DMS114 treated with DMSO at 0.1 percent for 48 hours (cell line): ENCODE measurements around the gene AKAP8.
"Not testable (repeated sequence)": the region's sequence is repeated elsewhere in the genome, so short reads cannot be mapped to it uniquely, and the experiment has no call there.

ENCODE experiments used
- DNase-seq: peaks from one replicate; lab custom pipeline; 2025; ENCODE audit not compliant: unreplicated experiment; lab: John Stamatoyannopoulos, UW

The AKAP8 gene

DNA sequence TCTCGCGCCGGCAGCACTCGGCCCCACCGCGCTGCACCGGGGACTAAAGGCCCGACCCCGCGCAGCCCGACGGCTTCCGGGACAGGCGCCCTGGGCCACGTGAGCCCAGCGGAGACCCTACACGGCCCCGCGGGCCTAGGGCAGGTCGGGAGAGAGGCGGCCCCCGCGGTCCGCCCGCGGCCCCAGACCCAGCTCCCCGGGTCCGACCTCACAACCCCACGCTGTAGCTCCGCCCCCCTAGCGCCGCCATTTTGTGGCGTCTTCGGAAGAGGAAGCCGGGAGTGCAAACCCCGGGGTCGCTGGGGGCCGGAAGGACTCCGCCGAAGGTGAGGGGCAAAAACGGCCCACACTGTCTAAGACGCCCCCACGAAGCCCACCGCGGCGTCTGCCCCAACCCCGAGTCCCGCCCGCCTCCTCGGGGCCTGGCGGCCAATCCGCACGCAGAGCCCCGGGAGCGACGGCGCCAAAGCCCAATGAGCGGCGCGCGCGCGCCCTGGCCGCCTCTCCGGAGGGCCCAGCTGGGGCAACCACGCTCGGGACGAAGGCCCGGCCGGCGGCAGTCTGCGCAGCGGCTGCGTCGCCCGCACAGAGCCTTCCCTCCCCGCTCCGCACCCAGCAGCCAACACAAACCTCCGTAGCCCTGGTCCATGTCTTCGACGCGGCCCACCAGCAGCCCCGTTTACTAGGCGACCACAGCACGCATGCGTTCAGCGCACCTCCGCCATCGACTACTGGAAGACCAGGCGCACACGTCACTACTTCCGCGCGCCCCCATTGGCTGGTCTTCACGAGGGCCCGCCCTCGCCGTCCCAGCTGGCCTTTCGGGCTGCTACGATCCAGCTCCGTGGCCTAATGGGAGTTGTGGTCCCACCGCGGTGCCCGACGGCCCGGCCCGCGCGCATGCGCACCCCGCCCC is at the start of gene AKAP8:
Gene AKAP8 (minus strand): TSS at position 705 of the 916 bp plus-strand sequence. CDS start 56 bp downstream, at position 649.
- peak; percentile 97 for DNase-seq

DNA sequence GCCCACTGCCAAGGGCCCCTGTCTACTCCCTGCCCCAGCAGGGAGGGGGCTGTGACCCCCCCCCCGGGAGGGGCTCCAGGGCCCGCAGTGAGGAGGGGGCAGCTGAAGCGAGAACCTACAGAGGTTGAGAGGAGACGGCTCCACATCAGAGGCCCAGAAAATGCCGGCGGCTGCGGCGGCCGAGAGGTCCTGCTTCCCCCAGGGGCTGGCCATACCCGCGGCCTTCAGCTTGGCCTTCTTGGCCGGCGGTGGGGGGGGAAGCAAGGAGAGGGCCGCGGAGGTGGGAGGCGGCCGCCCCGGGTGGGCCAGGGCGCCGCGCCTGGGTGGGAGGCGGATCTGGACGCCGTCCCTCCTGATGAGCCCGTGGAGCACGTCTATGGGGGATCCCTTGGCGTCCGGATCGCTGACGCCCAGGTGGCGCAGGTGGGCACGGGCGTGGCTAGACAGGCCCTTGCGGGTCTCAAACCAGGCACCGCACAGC is 48.4 kb upstream of the AKAP8 start:
- DNase-seq = no peak

- DNase-seq = no peak
Measured at GRCh38 chr19:15427350-15427700, 47.7 kb upstream of the AKAP8 start.

DNA sequence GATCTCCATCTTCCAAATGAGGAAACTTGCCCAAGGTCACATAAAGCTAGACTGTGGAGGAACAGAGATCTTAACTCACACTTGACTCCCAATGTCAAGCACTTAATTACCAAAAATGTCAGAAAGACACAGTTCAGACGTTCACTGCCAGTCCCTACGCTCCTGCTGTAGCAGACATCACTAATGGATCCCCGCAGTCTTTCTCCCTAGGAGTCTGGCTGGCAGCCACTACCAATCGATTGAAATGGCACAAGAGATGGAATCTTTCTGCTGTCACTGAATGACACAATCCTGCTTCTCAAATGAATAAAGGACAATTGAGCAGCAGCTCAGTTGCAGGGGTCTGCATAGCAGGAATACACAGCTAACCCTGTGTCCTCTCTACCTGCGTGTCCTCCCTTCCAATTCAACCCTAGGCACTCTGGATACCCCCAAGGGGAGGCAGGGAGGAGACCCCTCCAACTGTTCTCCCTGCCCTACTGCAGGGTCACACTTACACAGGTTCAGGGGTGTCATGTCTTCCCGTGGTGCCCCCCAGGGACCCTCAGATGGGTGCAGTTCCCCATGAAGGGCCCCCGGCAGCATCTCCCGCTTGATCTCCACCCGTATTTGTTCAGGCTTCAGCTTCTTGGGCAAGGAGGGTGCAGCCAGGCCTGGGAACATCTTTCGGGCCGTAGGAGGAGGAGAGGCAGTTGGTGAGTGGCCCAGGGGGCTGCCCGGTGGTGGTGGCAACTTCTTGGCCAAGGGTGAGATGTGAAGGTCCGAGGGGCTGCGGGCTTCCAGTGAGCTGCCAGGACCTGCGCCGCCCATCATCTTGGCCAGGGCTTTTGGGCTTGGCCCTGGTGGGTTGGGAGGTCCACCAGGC is 47.1 kb upstream of the AKAP8 start:
- DNase-seq = peak; percentile 40

DNA sequence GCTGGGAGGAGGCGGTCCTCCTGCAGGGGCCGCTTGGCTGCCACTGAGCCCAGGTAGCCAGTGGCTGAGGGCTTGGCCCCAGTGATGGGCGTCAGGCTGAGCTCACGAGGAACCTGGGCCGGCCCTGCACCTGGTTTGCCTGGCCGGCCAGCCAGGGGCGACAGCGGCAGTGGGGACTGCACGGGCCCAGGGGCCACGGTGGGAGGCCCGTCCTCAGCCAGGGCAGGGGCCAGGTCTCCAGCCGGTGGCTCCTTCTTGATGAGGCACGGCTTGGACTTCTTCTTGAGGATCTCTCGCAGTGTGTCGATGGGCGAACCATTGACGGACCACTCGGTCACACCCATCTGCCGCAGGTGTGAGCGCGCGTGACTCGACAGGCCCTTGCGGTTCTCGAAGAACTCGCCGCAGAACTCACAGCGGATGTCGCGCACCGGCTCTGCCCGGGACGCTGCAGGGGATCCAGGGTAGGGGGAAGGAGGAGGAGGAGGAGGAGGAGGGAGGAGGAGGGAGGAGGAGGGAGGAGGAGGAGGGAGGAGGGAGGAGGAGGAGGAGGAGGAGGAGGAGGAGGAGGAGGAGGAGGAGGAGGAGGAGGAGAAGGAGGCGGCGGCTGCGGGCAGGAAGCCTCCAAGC is 45.8 kb upstream of the AKAP8 start:
- DNase-seq = no peak

GRCh38 chr19:15424692-15425272 is 45.2 kb upstream of the AKAP8 start:
- no peak for DNase-seq

GRCh38 chr19:15424121-15424520 is 44.5 kb upstream of the AKAP8 start:
- DNase-seq = no peak

DNA sequence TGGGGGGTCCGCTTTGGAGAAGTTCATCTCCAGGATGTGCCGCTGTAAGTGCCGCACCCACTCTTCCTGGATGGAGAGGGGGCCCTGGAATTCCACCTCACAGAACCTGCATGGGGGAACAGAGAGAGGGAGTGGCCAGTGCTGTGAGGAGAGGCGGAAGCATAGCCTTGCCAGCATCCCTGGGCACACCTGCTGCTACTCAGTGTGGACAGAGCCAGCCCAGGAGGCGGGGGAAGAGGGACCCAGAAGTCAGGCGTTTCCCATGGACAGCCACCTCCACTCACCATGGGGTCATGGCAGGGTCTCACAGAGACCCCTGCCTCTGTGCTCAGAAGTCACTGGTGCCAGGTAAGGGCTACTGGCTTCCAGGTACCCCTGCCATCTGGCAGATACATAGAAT is 43.5 kb upstream of the AKAP8 start:
- DNase-seq = no peak

- no peak for DNase-seq
Measured at GRCh38 chr19:15422296-15423075, 42.9 kb upstream of the AKAP8 start.

- DNase-seq = no peak
Measured at GRCh38 chr19:15421721-15422260, 42.2 kb upstream of the AKAP8 start.

DNA sequence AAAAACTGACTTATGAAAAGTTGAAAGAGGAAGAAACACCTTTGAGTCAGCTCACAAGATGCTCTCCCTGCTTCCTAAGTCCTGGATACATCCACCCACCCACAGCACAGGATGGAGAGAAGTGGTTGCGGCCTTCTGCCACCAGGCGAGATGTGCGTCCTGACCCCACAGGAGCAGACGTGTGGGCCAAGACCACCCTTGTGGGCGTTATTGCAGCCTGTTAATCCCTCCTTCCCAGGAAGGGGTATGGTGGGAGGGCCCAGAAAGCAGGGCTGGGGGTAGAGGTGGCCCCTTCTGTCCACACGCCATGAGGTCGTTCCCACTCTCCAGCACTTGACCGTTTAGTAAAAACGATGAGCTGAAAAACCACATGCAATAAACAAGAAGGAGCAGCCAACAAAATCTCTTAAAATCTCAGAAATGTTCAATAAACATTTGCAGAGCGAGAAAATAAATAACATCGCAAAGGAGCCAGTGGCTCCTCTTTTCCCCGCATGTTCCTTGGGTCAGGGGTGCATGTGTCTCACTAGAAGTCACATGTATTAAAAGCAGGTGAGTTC is 41.6 kb upstream of the AKAP8 start:
- DNase-seq = no peak

- DNase-seq = peak; percentile 49
Measured at GRCh38 chr19:15419413-15420025, 39.9 kb upstream of the AKAP8 start.

GRCh38 chr19:15418579-15419412 is 39.2 kb upstream of the AKAP8 start, which contains the start of gene AKAP8L:
Gene AKAP8L (minus strand): TSS chr19:15418988. CDS start chr19:15418923, 65 bp downstream.
- peak; percentile 100 for DNase-seq

GRCh38 chr19:15418231-15418578 is 38.6 kb upstream of the AKAP8 start:
- no peak for DNase-seq

DNA sequence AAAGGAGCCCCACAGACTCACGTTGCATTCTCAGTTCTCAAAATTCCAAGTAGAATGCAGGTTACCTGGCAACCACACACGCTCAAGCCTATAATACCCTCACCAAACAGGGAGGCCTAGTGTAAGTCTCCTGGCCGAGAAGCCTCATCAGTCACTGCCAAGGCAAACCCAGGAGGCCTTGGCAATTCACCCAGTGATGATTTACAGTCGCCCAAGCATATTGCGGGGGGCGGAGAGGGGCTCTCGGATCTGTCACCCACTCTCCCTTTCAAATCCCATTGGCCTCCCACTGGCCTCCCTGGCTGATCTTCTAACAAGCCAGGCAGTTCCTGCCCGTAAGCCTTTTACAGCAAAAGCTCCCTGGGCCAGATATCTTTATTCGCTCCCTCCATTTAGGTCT is 38.1 kb upstream of the AKAP8 start:
- DNase-seq = no peak

- DNase-seq = no peak
Measured at GRCh38 chr19:15412832-15413231, 33.2 kb upstream of the AKAP8 start.

DNA sequence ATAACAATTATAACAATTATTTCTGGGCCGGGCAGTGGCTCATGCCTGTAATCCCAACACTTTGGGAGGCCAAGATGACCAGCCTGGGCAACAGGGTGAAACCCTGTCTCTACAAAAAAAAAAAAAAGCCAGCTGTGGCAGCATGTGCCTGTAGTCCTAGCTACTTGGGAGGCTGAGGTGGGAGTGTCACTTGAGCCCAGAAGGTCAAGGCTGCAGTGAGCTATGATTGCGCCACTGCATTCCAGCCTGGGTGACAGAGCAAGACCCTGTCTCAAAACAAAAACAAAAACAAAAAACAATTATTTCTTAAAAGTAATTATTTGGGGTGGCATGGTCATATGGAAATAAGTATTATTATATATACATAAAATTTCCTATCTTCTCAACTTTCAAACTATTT is 31.8 kb upstream of the AKAP8 start:
- not testable (repeated sequence) for DNase-seq

DNA sequence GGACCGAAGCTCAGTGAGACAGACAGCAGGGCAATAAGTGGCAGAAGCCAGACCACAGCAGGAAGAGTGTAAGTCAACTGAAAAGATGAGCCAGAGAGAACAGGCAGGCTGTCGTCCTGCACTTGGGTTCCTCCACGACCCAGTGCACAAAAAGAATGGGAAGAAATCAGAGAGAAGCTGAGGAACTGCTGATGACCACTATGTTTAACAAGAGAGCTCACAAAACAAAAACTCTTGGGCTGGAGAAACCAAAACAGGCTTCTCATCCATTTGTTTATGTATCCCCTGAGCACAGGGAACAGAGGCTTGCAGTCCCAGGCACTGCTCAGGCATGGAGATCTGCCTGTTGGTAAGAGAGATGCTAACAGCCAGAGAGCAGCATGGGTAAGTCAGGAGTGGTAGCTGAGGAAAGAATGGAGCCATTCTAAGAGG is 25.2 kb upstream of the AKAP8 start:
- no peak for DNase-seq
